Gastrocnemius medialis (tissue), 4 donors: Measurements from ENCODE around the gene RNF187.

Experiments used
- POLR2A ChIP-seq, 2 donors: fragments of 450-650 bp; IDR thresholded peaks; one replicate each; pipeline ENCODE4 v1.6.1; 2017; ENCODE audit warnings: antibody characterized with exemption in 2 of 2, mild to moderate bottlenecking in 2 of 2, moderate library complexity in 2 of 2
- TF ChIP-seq, protein P1 (sequence below), 5 experiments: fragments of 450-650 bp in 3 of 5; fragments of 200-600 bp in 2 of 5; sonication (generic) in 2 of 5; IDR thresholded peaks in 4 of 5; conservative IDR thresholded peaks in 1 of 5; 1 replicate in 4 of 5; 2 replicates in 1 of 5; pipeline ENCODE4 v1.5.1; 2016 to 2019; ENCODE audit warnings: antibody characterized with exemption in 5 of 5, mild to moderate bottlenecking in 3 of 5, moderate library complexity in 3 of 5

DNA sequence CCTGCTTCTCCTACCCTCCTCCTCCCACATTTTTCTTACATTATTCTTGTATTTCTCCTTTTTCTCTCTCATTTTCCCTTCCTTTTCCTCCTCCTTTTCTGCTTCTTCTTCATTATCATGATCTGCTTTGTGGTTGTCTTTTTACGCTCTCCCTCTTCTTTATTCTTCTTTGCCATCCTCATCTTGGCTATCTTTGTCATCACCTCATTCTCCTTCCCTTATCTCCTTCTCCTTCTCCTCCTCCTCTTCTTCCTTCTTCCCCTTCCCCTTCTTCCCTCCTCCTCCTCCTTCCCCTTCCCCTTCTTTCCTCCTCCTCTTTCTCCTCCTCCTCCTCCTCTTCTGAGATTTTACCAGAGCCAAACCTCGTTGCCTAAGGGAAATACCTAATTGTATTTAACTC lies 30.5 kb downstream of the RNF187 start:
- TF ChIP-seq, protein P1, sequence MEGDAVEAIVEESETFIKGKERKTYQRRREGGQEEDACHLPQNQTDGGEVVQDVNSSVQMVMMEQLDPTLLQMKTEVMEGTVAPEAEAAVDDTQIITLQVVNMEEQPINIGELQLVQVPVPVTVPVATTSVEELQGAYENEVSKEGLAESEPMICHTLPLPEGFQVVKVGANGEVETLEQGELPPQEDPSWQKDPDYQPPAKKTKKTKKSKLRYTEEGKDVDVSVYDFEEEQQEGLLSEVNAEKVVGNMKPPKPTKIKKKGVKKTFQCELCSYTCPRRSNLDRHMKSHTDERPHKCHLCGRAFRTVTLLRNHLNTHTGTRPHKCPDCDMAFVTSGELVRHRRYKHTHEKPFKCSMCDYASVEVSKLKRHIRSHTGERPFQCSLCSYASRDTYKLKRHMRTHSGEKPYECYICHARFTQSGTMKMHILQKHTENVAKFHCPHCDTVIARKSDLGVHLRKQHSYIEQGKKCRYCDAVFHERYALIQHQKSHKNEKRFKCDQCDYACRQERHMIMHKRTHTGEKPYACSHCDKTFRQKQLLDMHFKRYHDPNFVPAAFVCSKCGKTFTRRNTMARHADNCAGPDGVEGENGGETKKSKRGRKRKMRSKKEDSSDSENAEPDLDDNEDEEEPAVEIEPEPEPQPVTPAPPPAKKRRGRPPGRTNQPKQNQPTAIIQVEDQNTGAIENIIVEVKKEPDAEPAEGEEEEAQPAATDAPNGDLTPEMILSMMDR (IDR thresholded peaks at IDR 0.05 in 4 of 5, conservative IDR thresholded peaks at IDR 0.05 in 1 of 5): no peak
- no peak for TF ChIP-seq POLR2A (IDR thresholded peaks at IDR 0.05)
